Astrocyte (in vitro differentiated cells and primary cell): ENCODE data around the gene MARCHF10. TPM values are rescaled to one million over a fixed set of nuclear protein-coding genes. Genes with fewer than 3 reads are reported as not detected.

Source experiments
- DNase-seq: peaks from one replicate; pipeline ENCODE4 v3.0.0-alpha.2; 2010; ENCODE audit warnings: low read depth
- FAIRE-seq: peaks from 2 replicates; lab custom pipeline; 2011; peaks lifted over from hg19 to GRCh38; lab: Jason Lieb, UNC
- H2AFZ ChIP-seq: 2 replicates; pipeline ENCODE4 v1.6.0; 2012; ENCODE audit warnings: low read depth, low read length, inconsistent platforms
- H3K27ac ChIP-seq: 2 replicates; pipeline ENCODE4 v1.5.1; 2011; ENCODE audit warnings: low read depth, low read length, inconsistent platforms
- H3K27me3 ChIP-seq: 2 replicates; pipeline ENCODE4 v1.6.0; 2011; ENCODE audit warnings: low read length, inconsistent platforms; ENCODE audit not compliant: insufficient read depth
- H3K36me3 ChIP-seq: 2 replicates; pipeline ENCODE4 v1.5.1; 2011; ENCODE audit warnings: low read length, inconsistent platforms; ENCODE audit not compliant: insufficient read depth
- H3K4me1 ChIP-seq: 2 replicates; pipeline ENCODE4 v1.5.1; 2011; ENCODE audit warnings: low read length, inconsistent platforms; ENCODE audit not compliant: insufficient read depth
- H3K4me2 ChIP-seq: 2 replicates; pipeline ENCODE4 v1.6.0; 2012; ENCODE audit warnings: low read length, inconsistent platforms
- H3K4me3 ChIP-seq: 2 replicates; pipeline ENCODE4 v1.5.1; 2011; ENCODE audit warnings: low read depth, mild to moderate bottlenecking, low read length, inconsistent platforms; ENCODE audit not compliant: insufficient read depth
- H3K79me2 ChIP-seq: 2 replicates; pipeline ENCODE4 v1.6.0; 2012; ENCODE audit warnings: mild to moderate bottlenecking, low read length, inconsistent platforms; ENCODE audit not compliant: insufficient read depth
- H3K9ac ChIP-seq: 2 replicates; pipeline ENCODE4 v1.6.0; 2012; ENCODE audit warnings: mild to moderate bottlenecking, low read length, inconsistent platforms
- H3K9me3 ChIP-seq: 2 replicates; pipeline ENCODE4 v1.5.1; 2012; ENCODE audit warnings: low read depth, mild to moderate bottlenecking, low read length, inconsistent platforms; ENCODE audit not compliant: insufficient read depth
- H4K20me1 ChIP-seq: 2 replicates; pipeline ENCODE4 v1.6.0; 2012; ENCODE audit warnings: low read length, inconsistent platforms; ENCODE audit not compliant: insufficient read depth
- H3K27ac Mint-ChIP-seq: one replicate; pipeline ENCODE4 v1.8.0; 2021; ENCODE audit warnings: mild to moderate bottlenecking, mixed read lengths; ENCODE audit not compliant: unreplicated experiment
- H3K27me3 Mint-ChIP-seq: one replicate; pipeline ENCODE4 v1.8.0; 2021; ENCODE audit warnings: low read depth, mixed read lengths; ENCODE audit not compliant: unreplicated experiment
- H3K36me3 Mint-ChIP-seq: one replicate; pipeline ENCODE4 v1.8.0; 2021; ENCODE audit warnings: low read depth, mixed read lengths; ENCODE audit not compliant: unreplicated experiment
- H3K4me1 Mint-ChIP-seq: one replicate; pipeline ENCODE4 v1.8.0; 2021; ENCODE audit warnings: low read depth, mixed read lengths; ENCODE audit not compliant: unreplicated experiment
- H3K4me3 Mint-ChIP-seq: one replicate; pipeline ENCODE4 v1.8.0; 2021; ENCODE audit warnings: mild to moderate bottlenecking, moderate library complexity, mixed read lengths; ENCODE audit not compliant: unreplicated experiment
- H3K9me3 Mint-ChIP-seq: one replicate; pipeline ENCODE4 v1.8.0; 2021; ENCODE audit warnings: mild to moderate bottlenecking, mixed read lengths; ENCODE audit not compliant: unreplicated experiment
- EZH2 ChIP-seq: IDR thresholded peaks from 2 replicates; pipeline ENCODE4 v1.6.1; 2012; ENCODE audit warnings: mild to moderate bottlenecking, low read length, inconsistent platforms; ENCODE audit not compliant: insufficient read depth
- total RNA-seq: library from RNA; stranded (reverse); gene quantifications from 2 replicates; pipeline ENCODE4 v1.2.1, GENCODE V29; 2021
- TF ChIP-seq, protein P1 (sequence below): IDR thresholded peaks from 2 replicates; pipeline ENCODE4 v1.5.1; 2011; ENCODE audit warnings: low read depth, mild to moderate bottlenecking, inconsistent platforms, low read length, moderate library complexity; ENCODE audit not compliant: insufficient read depth

Gene MARCHF10
- total RNA-seq, 1 donor from 2014 or later, result not detected

GRCh38 chr17:62818526-62818925 is 10.4 kb upstream of the MARCHF10 start:
- DNase-seq (no peak), FAIRE-seq (no peak)
- Histone ChIP-seq H3K4me3 (no peak overlapping the region), H2AFZ (no peak overlapping the region), H3K79me2 (no peaks in the 10 kb centered on the region), H3K36me3 (no peaks in the 10 kb centered on the region), H4K20me1 (no peaks in the 10 kb centered on the region), H3K27me3 (no peaks in the 10 kb centered on the region), H3K27ac (no peak overlapping the region), H3K9me3 (no peaks in the 10 kb centered on the region), H3K4me1 (peaks cover 38% of the 10 kb centered on the region), H3K4me2 (no peak overlapping the region), H3K9ac (no peak overlapping the region)
- peaks cover 36% of the 10 kb centered on the region for H3K4me1 Mint-ChIP-seq
- H3K27me3 Mint-ChIP-seq, result no peaks in the 10 kb centered on the region
- H3K36me3 Mint-ChIP-seq, result peaks cover 1% of the 10 kb centered on the region
- TF ChIP-seq, protein P1, sequence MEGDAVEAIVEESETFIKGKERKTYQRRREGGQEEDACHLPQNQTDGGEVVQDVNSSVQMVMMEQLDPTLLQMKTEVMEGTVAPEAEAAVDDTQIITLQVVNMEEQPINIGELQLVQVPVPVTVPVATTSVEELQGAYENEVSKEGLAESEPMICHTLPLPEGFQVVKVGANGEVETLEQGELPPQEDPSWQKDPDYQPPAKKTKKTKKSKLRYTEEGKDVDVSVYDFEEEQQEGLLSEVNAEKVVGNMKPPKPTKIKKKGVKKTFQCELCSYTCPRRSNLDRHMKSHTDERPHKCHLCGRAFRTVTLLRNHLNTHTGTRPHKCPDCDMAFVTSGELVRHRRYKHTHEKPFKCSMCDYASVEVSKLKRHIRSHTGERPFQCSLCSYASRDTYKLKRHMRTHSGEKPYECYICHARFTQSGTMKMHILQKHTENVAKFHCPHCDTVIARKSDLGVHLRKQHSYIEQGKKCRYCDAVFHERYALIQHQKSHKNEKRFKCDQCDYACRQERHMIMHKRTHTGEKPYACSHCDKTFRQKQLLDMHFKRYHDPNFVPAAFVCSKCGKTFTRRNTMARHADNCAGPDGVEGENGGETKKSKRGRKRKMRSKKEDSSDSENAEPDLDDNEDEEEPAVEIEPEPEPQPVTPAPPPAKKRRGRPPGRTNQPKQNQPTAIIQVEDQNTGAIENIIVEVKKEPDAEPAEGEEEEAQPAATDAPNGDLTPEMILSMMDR, result no peak
- TF ChIP-seq EZH2, result no peak
- peak overlapping the region; percentile 98 for H3K27ac Mint-ChIP-seq
- peaks cover 6% of the 10 kb centered on the region for H3K9me3 Mint-ChIP-seq
- H3K4me3 Mint-ChIP-seq, result peak overlapping the region; percentile 60

DNA sequence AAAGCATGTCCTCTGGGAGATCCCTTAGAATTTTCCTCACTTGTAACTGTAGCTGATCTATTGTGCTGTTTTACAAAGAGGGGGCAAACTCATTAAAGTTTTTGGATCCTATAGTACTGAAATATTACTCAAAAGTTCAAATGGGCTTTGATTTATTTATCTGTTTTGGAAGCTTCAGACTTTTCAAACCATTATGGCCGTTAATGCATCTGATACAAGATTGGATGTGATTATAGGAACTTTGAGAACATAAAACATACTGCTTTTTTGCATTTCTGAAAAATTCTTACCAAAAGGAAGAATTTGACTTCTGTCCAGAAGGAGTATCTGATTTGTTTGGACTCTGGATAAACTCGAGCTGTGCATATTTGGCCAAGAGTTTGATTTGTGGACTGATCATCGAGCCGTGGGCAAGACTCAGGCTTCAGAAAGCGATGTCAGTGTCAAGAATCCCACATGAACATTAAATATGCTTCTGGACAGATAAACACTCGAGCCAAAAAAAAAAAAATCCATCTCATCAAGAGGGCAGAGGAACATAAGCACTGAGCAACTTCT is 8.2 kb upstream of the MARCHF10 start:
- Mint-ChIP-seq H3K36me3 (peaks cover 1% of the 10 kb centered on the region), H3K27ac (no peak overlapping the region), H3K4me1 (peaks cover 23% of the 10 kb centered on the region), H3K4me3 (no peak overlapping the region), H3K9me3 (peaks cover 6% of the 10 kb centered on the region), H3K27me3 (no peaks in the 10 kb centered on the region)
- DNase-seq (no peak), FAIRE-seq (peak; percentile 56)
- H3K36me3 ChIP-seq, result no peaks in the 10 kb centered on the region
- H3K9me3 ChIP-seq, result no peaks in the 10 kb centered on the region
- no peaks in the 10 kb centered on the region for H3K79me2 ChIP-seq
- no peak overlapping the region for H2AFZ ChIP-seq
- no peaks in the 10 kb centered on the region for H3K27me3 ChIP-seq
- no peaks in the 10 kb centered on the region for H4K20me1 ChIP-seq
- peaks cover 24% of the 10 kb centered on the region for H3K4me1 ChIP-seq
- no peak overlapping the region for H3K4me2 ChIP-seq
- H3K27ac ChIP-seq, result no peak overlapping the region
- TF ChIP-seq, protein P1, result no peak
- TF ChIP-seq EZH2, result no peak
- H3K4me3 ChIP-seq, result no peak overlapping the region
- H3K9ac ChIP-seq, result no peak overlapping the region

GRCh38 chr17:62809656-62810055 is 1.5 kb upstream of the MARCHF10 start:
- Histone ChIP-seq H3K9ac (no peak overlapping the region), H2AFZ (no peak overlapping the region), H3K4me1 (peaks cover 4% of the 10 kb centered on the region), H3K27ac (no peak overlapping the region), H3K9me3 (no peaks in the 10 kb centered on the region), H3K4me2 (no peak overlapping the region), H3K36me3 (no peaks in the 10 kb centered on the region), H3K79me2 (no peaks in the 10 kb centered on the region), H3K4me3 (no peak overlapping the region), H4K20me1 (no peaks in the 10 kb centered on the region), H3K27me3 (no peaks in the 10 kb centered on the region)
- H3K4me1 Mint-ChIP-seq, result peaks cover 11% of the 10 kb centered on the region
- peaks cover 6% of the 10 kb centered on the region for H3K9me3 Mint-ChIP-seq
- FAIRE-seq (no peak), DNase-seq (peak; percentile 42)
- H3K4me3 Mint-ChIP-seq, result no peak overlapping the region
- H3K36me3 Mint-ChIP-seq, result peaks cover 1% of the 10 kb centered on the region
- no peaks in the 10 kb centered on the region for H3K27me3 Mint-ChIP-seq
- H3K27ac Mint-ChIP-seq, result no peak overlapping the region
- TF ChIP-seq, protein P1, result no peak
- no peak for TF ChIP-seq EZH2
